Endothelial cell of umbilical vein (primary cell): ENCODE measurements around the gene SOX8. TPM values are rescaled to one million over a fixed set of nuclear protein-coding genes. Genes with fewer than 3 reads are reported as not detected.
A peak's percentile ranks its signal among the peaks of the same experiment; 100 is the strongest.
"Not testable (repeated sequence)": the region's sequence is repeated elsewhere in the genome, so short reads cannot be mapped to it uniquely, and the experiment has no call there.

Experiments used
- BruUV-seq: library from RNA; stranded (reverse); fragments of 400-500 nt; replicated peaks from 2 replicates; lab custom pipeline; 2021; lab: Mats Ljungman, UMichigan
- CTCF ChIA-PET: fragments of 300-600, 350-600 bp; sonication (Branson Sonifier 250); formaldehyde crosslinking; loops from one replicate; lab custom pipeline; 2021; ENCODE audit warnings: antibody characterized with exemption, inconsistent platforms; lab: Charles Lee
- POLR2A ChIA-PET: fragments of 300-600, 350-600 bp; sonication (Branson Sonifier 250); formaldehyde crosslinking; loops from one replicate; lab custom pipeline; 2021; ENCODE audit warnings: antibody characterized with exemption, inconsistent platforms; lab: Charles Lee
- DNase-seq: peaks from one replicate; pipeline ENCODE4 v3.0.0-alpha.2; 2011; ENCODE audit warnings: low read depth, low spot score
- FAIRE-seq: peaks from 2 replicates; lab custom pipeline; 2011; peaks lifted over from hg19 to GRCh38; lab: Jason Lieb, UNC
- H2AFZ ChIP-seq: 2 replicates; pipeline ENCODE4 v1.6.0; 2012; ENCODE audit warnings: low read depth, low read length, control low read depth, inconsistent platforms
- H3K27ac ChIP-seq: 2 replicates; pipeline ENCODE4 v1.5.1; 2011; ENCODE audit warnings: low read depth, mild to moderate bottlenecking, control low read depth, low read length, moderate library complexity; ENCODE audit not compliant: insufficient read depth
- H3K27me3 ChIP-seq, 2 experiments: 2 replicates each; pipeline versions ENCODE4 v1.6.0 to v1.6.1; 2011; ENCODE audit warnings: low read length in 2 of 2, mixed read lengths in 1 of 2; ENCODE audit not compliant: control insufficient read depth in 2 of 2, insufficient read depth in 2 of 2
- H3K36me3 ChIP-seq, 2 experiments: 2 replicates in 1 of 2; 3 replicates in 1 of 2; pipeline ENCODE4 v1.5.1; 2011; ENCODE audit warnings: low read length in 2 of 2, mild to moderate bottlenecking in 1 of 2, moderate library complexity in 1 of 2; ENCODE audit not compliant: control insufficient read depth in 2 of 2, insufficient read depth in 2 of 2; ENCODE audit errors: extremely low read depth in 1 of 2
- H3K4me1 ChIP-seq: 3 replicates; pipeline ENCODE4 v1.5.1; 2011; ENCODE audit warnings: mild to moderate bottlenecking, low read length; ENCODE audit not compliant: control insufficient read depth, insufficient read depth; ENCODE audit errors: extremely low read depth
- H3K4me2 ChIP-seq: 2 replicates; pipeline ENCODE4 v1.6.1; 2011; ENCODE audit warnings: low read length, control low read depth, mixed read lengths; ENCODE audit not compliant: insufficient read depth
- H3K4me3 ChIP-seq, 3 experiments: fragments of 200-600 bp in 1 of 3; sonication (generic), shearing (Covaris generic) in 1 of 3; replicated peaks in 1 of 3; 2 replicates each; pipeline ENCODE4 v1.5.1; 2011 to 2016; ENCODE audit warnings: control low read depth in 3 of 3, low read length in 3 of 3, mild to moderate bottlenecking in 2 of 3, inconsistent platforms in 1 of 3, low read depth in 1 of 3, moderate library complexity in 1 of 3; ENCODE audit not compliant: insufficient read depth in 1 of 3
- H3K79me2 ChIP-seq: 2 replicates; pipeline ENCODE4 v1.6.0; 2012; ENCODE audit warnings: low read length, inconsistent platforms; ENCODE audit not compliant: control insufficient read depth, insufficient read depth
- H3K9ac ChIP-seq: replicated peaks from 2 replicates; pipeline ENCODE3; 2011; ENCODE audit warnings: low read length, control low read depth; ENCODE audit not compliant: insufficient read depth; ENCODE audit errors: extremely low read depth
- H3K9me1 ChIP-seq: replicated peaks from 3 replicates; pipeline ENCODE4 v1.6.0; 2011; ENCODE audit warnings: mild to moderate bottlenecking, low read length; ENCODE audit not compliant: control insufficient read depth, insufficient read depth; ENCODE audit errors: extremely low read depth
- H3K9me3 ChIP-seq: replicated peaks from 2 replicates; pipeline ENCODE4 v1.5.1; 2012; ENCODE audit warnings: low read length, inconsistent platforms; ENCODE audit not compliant: control insufficient read depth, insufficient read depth
- H4K20me1 ChIP-seq: replicated peaks from 2 replicates; pipeline ENCODE3; 2011; ENCODE audit warnings: mild to moderate bottlenecking, low read length; ENCODE audit not compliant: control insufficient read depth, insufficient read depth; ENCODE audit errors: extremely low read depth
- EZH2 ChIP-seq: IDR thresholded peaks from 2 replicates; pipeline ENCODE4 v1.6.1; 2012; ENCODE audit warnings: borderline replicate concordance, low read depth, mild to moderate bottlenecking, moderate library complexity, low read length, inconsistent platforms; ENCODE audit not compliant: severe bottlenecking
- FOS ChIP-seq: IDR thresholded peaks from 2 replicates; pipeline ENCODE4 v1.6.1; 2011; ENCODE audit warnings: mild to moderate bottlenecking, low read length, moderate library complexity, borderline replicate concordance; ENCODE audit not compliant: insufficient read depth
- GATA2 ChIP-seq: IDR thresholded peaks from 2 replicates; pipeline ENCODE4 v1.7.0; 2011; ENCODE audit warnings: low read depth, mild to moderate bottlenecking, moderate library complexity, mixed read lengths, low read length; ENCODE audit not compliant: insufficient read length, insufficient read depth
- JUN ChIP-seq: IDR thresholded peaks from 2 replicates; pipeline ENCODE4 v1.6.1; 2011; ENCODE audit warnings: borderline replicate concordance, low read depth; ENCODE audit not compliant: insufficient read length, insufficient read depth
- MAX ChIP-seq: IDR thresholded peaks from 2 replicates; pipeline ENCODE4 v1.6.1; 2011; ENCODE audit not compliant: insufficient read depth, insufficient read length
- MYC ChIP-seq: IDR thresholded peaks from one replicate; pipeline ENCODE4 v1.6.1; 2011; ENCODE audit warnings: mild to moderate bottlenecking, low read depth, low read length
- POLR2A ChIP-seq: IDR thresholded peaks from 2 replicates; pipeline ENCODE4 v1.6.1; 2012; ENCODE audit warnings: low read depth, mild to moderate bottlenecking, control low read depth, low read length
- POLR2AphosphoS5 ChIP-seq: IDR thresholded peaks from 2 replicates; pipeline ENCODE4 v1.6.1; 2012; ENCODE audit warnings: low read depth, mild to moderate bottlenecking, control low read depth, low read length, moderate library complexity; ENCODE audit not compliant: insufficient read depth
- dilution Hi-C: fragments of 300-500 bp; cut with MboI; formaldehyde crosslinking; loops from one replicate; pipeline ENCODE4 v1.15.0; 2019; ENCODE audit warnings: low sequenced_read_pairs; ENCODE audit not compliant: extremely low pct_ligation_motif_present
- intact Hi-C: fragments of 100-400 bp; cut with micrococcal nuclease; formaldehyde crosslinking; loops from one replicate; pipeline ENCODE4 v1.10.0; 2022
- polyA plus RNA-seq, 4 experiments: library from polyadenylated mRNA; depleted of rRNA in 3 of 4; stranded (reverse) in 3 of 4; unstranded in 1 of 4; fragments of >200 nt; gene quantifications; 2 replicates each; pipeline versions ENCODE4 v1.2.1 to v1.2.3, GENCODE V29; 2011 to 2012; ENCODE audit warnings: missing spikeins in 1 of 4
- total RNA-seq: library from RNA; stranded (reverse); gene quantifications from 2 replicates; pipeline ENCODE4 v1.2.3, GENCODE V29; 2021
- TF ChIP-seq, protein P1 (sequence below), 2 donors: IDR thresholded peaks; 1 replicate in 1 of 2; 2 replicates in 1 of 2; pipeline ENCODE4 v1.5.1; 2011; ENCODE audit warnings: low read length in 2 of 2, mild to moderate bottlenecking in 2 of 2, moderate library complexity in 2 of 2, control low read depth in 1 of 2, inconsistent platforms in 1 of 2, low read depth in 1 of 2; ENCODE audit not compliant: insufficient read depth in 1 of 2; ENCODE audit errors: extremely low read depth in 1 of 2

SOX8 gene
- total and polyA plus RNA-seq, 2 donors (not counting 3 experiments of a cell fraction or from before 2014, with no cell fraction given) = 0.52 to 0.53 TPM

DNA sequence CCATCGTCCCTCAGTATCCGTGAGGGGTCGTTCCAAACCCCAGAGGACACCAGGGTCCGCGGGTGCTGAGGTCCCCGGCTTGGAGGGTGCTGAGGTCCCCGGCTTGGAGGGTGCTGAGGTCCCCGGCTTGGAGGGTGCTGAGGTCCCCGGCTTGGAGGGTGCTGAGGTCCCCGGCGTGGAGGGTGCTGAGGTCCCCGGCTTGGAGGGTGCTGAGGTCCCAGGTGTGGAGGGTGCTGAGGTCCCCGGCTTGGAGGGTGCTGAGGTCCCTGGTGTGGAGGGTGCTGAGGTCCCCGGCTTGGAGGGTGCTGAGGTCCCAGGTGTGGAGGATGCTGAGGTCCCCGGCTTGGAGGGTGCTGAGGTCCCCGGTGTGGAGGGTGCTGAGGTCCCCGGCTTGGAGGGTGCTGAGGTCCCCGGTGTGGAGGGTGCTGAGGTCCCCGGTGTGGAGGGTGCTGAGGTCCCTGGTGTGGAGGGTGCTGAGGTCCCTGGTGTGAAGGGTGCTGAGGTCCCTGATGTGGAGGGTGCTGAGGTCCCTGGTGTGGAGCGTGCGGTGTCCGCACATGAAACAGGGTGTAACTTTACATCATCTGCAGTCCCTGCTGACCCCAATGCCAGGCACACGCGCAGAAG is 43.7 kb downstream of the SOX8 start:
- H3K27me3 ChIP-seq, H3K9me3 ChIP-seq, H3K4me2 ChIP-seq, POLR2A ChIA-PET, CTCF ChIA-PET, BruUV-seq, H3K9me1 ChIP-seq, intact Hi-C loops, H3K9ac ChIP-seq, H3K79me2 ChIP-seq, H3K36me3 ChIP-seq, H2AFZ ChIP-seq, dilution Hi-C loops, H3K27ac ChIP-seq, H3K4me1 ChIP-seq, H4K20me1 ChIP-seq, H3K4me3 ChIP-seq: not testable (repeated sequence)
- FAIRE-seq (peak; percentile 89), DNase-seq (peak; percentile 46)

- FAIRE-seq = no peak
- Histone ChIP-seq H2AFZ (no peak overlapping the region), H3K27me3 (peaks cover 0 to 4% of the 10 kb centered on the region in 2 experiments), H3K4me3 (no peak overlapping the region), H3K9me1 (no peaks in the 10 kb centered on the region), H3K9ac (no peak overlapping the region), H3K9me3 (no peaks in the 10 kb centered on the region), H4K20me1 (no peaks in the 10 kb centered on the region), H3K36me3 (no peaks in the 10 kb centered on the region), H3K4me1 (no peaks in the 10 kb centered on the region), H3K4me2 (no peak overlapping the region), H3K79me2 (no peaks in the 10 kb centered on the region), H3K27ac (no peak overlapping the region)
- intact Hi-C loops = no loop called here
- ChIA-PET CTCF (no interaction called here), POLR2A (no interaction called here)
- dilution Hi-C loops = no loop called here
- no peak for DNase-seq
- TF ChIP-seq POLR2A = no peak
- TF ChIP-seq JUN = no peak
- no peak for TF ChIP-seq FOS
- TF ChIP-seq EZH2 = no peak
- TF ChIP-seq MAX = no peak
- TF ChIP-seq GATA2 = no peak
- TF ChIP-seq MYC = no peak
- no peak for TF ChIP-seq POLR2AphosphoS5
- TF ChIP-seq, protein P1, sequence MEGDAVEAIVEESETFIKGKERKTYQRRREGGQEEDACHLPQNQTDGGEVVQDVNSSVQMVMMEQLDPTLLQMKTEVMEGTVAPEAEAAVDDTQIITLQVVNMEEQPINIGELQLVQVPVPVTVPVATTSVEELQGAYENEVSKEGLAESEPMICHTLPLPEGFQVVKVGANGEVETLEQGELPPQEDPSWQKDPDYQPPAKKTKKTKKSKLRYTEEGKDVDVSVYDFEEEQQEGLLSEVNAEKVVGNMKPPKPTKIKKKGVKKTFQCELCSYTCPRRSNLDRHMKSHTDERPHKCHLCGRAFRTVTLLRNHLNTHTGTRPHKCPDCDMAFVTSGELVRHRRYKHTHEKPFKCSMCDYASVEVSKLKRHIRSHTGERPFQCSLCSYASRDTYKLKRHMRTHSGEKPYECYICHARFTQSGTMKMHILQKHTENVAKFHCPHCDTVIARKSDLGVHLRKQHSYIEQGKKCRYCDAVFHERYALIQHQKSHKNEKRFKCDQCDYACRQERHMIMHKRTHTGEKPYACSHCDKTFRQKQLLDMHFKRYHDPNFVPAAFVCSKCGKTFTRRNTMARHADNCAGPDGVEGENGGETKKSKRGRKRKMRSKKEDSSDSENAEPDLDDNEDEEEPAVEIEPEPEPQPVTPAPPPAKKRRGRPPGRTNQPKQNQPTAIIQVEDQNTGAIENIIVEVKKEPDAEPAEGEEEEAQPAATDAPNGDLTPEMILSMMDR (IDR thresholded peaks at IDR 0.05; ENCODE audit: extremely low read depth in 1 of 2, insufficient read depth in 1 of 2, low read depth in 1 of 2, low read length in 2 of 2) = no peak
- no TSS peak for BruUV-seq
Observed at GRCh38 chr16:1026057-1026783, 44.6 kb downstream of the SOX8 start.
